HL-60 (cell line): Measurements from ENCODE around the gene RNF152.

Source experiments
- DNase-seq, 2 experiments: peaks; one replicate each; pipeline ENCODE4 v3.0.0-alpha.2; 2010 to 2020; ENCODE audit warnings: low read depth in 1 of 2, low spot score in 1 of 2
- H3K27ac ChIP-seq: fragments of 250-450 bp; sonication (Bioruptor Pico); replicated peaks from 2 replicates; pipeline ENCODE4 v1.5.1; 2020; ENCODE audit warnings: mild to moderate bottlenecking, moderate library complexity
- H3K27me3 ChIP-seq: fragments of 250-450 bp; sonication (Bioruptor Pico); 2 replicates; pipeline ENCODE4 v1.5.1; 2021; ENCODE audit warnings: mild to moderate bottlenecking, moderate library complexity; ENCODE audit not compliant: insufficient read depth, poor library complexity, severe bottlenecking
- H3K4me3 ChIP-seq: replicated peaks from 2 replicates; pipeline ENCODE4 v1.5.1; 2011; ENCODE audit warnings: mild to moderate bottlenecking, control low read depth, low read length; ENCODE audit not compliant: insufficient read depth
- GABPA ChIP-seq: IDR thresholded peaks from 2 replicates; pipeline ENCODE4 v1.6.1; 2012; ENCODE audit warnings: low read depth
- POLR2AphosphoS5 ChIP-seq: IDR thresholded peaks from 2 replicates; pipeline ENCODE4 v1.6.1; 2012; ENCODE audit warnings: low read depth
- REST ChIP-seq: IDR thresholded peaks from 2 replicates; pipeline ENCODE4 v1.6.1; 2012; ENCODE audit warnings: low read depth; ENCODE audit not compliant: insufficient replicate concordance
- SPI1 ChIP-seq: IDR thresholded peaks from 2 replicates; pipeline ENCODE4 v1.6.1; 2012; ENCODE audit warnings: low read depth, mild to moderate bottlenecking, borderline replicate concordance
- TF ChIP-seq, protein P1 (sequence below): IDR thresholded peaks from one replicate; pipeline ENCODE4 v1.5.1; 2011; ENCODE audit warnings: low read length, control low read depth, inconsistent platforms; ENCODE audit not compliant: insufficient read depth

Gene RNF152

DNA sequence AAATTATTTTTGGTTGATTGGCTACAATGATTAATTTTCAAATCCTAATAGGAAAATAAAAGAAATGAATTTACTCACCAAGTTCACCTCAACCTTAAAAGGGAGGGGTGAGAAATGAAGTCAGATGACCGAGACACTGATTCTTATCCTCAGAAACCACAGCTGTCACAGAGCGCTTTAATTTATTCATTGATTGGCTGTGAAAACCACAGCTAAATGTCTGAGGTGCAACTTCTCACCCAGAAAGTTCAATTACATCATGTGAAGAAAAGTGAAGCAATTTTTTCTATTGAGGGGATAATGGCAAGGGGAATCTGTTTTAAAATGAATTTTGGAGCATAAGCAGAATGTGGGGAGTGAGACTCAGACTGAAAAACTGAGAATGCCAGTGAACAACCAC, 128.4 kb downstream of the RNF152 start:
- peaks cover 2% of the 10 kb centered on the region for H3K27me3 ChIP-seq
- no peak overlapping the region for H3K27ac ChIP-seq
- no peak for DNase-seq
- no peak overlapping the region for H3K4me3 ChIP-seq
- no peak for TF ChIP-seq REST
- no peak for TF ChIP-seq POLR2AphosphoS5
- TF ChIP-seq, protein P1, sequence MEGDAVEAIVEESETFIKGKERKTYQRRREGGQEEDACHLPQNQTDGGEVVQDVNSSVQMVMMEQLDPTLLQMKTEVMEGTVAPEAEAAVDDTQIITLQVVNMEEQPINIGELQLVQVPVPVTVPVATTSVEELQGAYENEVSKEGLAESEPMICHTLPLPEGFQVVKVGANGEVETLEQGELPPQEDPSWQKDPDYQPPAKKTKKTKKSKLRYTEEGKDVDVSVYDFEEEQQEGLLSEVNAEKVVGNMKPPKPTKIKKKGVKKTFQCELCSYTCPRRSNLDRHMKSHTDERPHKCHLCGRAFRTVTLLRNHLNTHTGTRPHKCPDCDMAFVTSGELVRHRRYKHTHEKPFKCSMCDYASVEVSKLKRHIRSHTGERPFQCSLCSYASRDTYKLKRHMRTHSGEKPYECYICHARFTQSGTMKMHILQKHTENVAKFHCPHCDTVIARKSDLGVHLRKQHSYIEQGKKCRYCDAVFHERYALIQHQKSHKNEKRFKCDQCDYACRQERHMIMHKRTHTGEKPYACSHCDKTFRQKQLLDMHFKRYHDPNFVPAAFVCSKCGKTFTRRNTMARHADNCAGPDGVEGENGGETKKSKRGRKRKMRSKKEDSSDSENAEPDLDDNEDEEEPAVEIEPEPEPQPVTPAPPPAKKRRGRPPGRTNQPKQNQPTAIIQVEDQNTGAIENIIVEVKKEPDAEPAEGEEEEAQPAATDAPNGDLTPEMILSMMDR: no peak
- TF ChIP-seq GABPA: no peak
- TF ChIP-seq SPI1: no peak

DNA sequence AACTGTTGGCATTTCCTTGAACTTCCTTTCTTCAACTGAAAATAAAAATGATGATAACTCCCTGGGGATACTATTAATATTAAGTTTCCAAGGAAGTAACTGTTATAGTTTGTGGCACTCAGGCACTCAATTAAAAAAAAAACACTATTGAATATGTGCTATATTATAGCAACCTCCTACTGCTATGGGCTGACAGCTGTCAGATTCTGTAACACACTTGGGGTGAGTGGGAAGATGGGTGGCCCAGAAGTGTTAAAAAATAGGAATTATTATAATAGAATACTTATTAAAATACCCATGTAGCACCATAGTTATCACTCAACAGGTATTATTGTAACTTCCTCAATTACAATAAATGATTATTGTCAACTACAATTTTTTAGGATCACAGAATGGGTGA, 130.9 kb downstream of the RNF152 start:
- Histone ChIP-seq H3K4me3 (no peak overlapping the region), H3K27ac (no peak overlapping the region), H3K27me3 (peaks cover 2% of the 10 kb centered on the region)
- no peak for DNase-seq
- TF ChIP-seq, protein P1: no peak
- TF ChIP-seq POLR2AphosphoS5 (no peak), REST (no peak), SPI1 (no peak), GABPA (no peak)
